Thyroid gland (tissue), 4 donors: ENCODE results near the gene CYTH1. TPM values are rescaled to one million over a fixed set of nuclear protein-coding genes. Genes with fewer than 3 reads are reported as not detected.

Experiments
- DNase-seq, 2 donors: peaks; one replicate each; pipeline ENCODE4 v3.0.0-alpha.2; 2019
- H3K27ac ChIP-seq, 3 donors: fragments of 200-600 bp; sonication (generic); 1 replicate in 2 of 3; 2 replicates in 1 of 3; pipeline ENCODE4 v1.5.1; 2016 to 2019; ENCODE audit warnings: mild to moderate bottlenecking in 1 of 3, moderate library complexity in 1 of 3
- H3K27me3 ChIP-seq: fragments of 200-600 bp; sonication (generic); one replicate; pipeline ENCODE4 v1.5.1; 2019
- H3K36me3 ChIP-seq, 2 donors: fragments of 200-600 bp; sonication (generic); one replicate each; pipeline ENCODE4 v1.5.1; 2016 to 2019
- H3K4me1 ChIP-seq, 2 donors: fragments of 200-600 bp; sonication (generic); one replicate each; pipeline ENCODE4 v1.5.1; 2017 to 2019
- H3K4me3 ChIP-seq, 3 donors: fragments of 200-600 bp; sonication (generic); replicated peaks in 1 of 3; 1 replicate in 2 of 3; 2 replicates in 1 of 3; pipeline ENCODE4 v1.5.1; 2016; ENCODE audit warnings: mild to moderate bottlenecking in 1 of 3
- H3K9me3 ChIP-seq: fragments of 200-600 bp; sonication (generic); one replicate; pipeline ENCODE4 v1.5.1; 2017
- POLR2A ChIP-seq, 2 donors: fragments of 450-650 bp; IDR thresholded peaks; one replicate each; pipeline ENCODE4 v1.6.1; 2017; ENCODE audit warnings: antibody characterized with exemption in 2 of 2, mild to moderate bottlenecking in 2 of 2, moderate library complexity in 1 of 2
- WGBS, 2 donors: methylation state at CpG; one replicate each; pipeline ENCODE4 v1.1.5; 2017; 5-methylcytosine and 5-hydroxymethylcytosine counted together
- intact Hi-C: fragments of 100-400 bp; cut with DNase I; formaldehyde crosslinking; loops from one replicate; pipeline ENCODE4 v1.15.1; 2023
- total RNA-seq, 4 donors: library from RNA; depleted of rRNA; stranded (reverse); fragments of >200 nt; gene quantifications; one replicate each; pipeline ENCODE4 v1.2.3, GENCODE V29; 2016
- TF ChIP-seq, protein P1 (sequence below), 6 experiments: fragments of 200-600 bp in 3 of 6; fragments of 450-650 bp in 3 of 6; sonication (generic) in 3 of 6; IDR thresholded peaks; one replicate each; pipeline ENCODE4 v1.5.1; 2016 to 2019; ENCODE audit warnings: antibody characterized with exemption in 6 of 6, mild to moderate bottlenecking in 2 of 6, inconsistent platforms in 1 of 6, moderate library complexity in 1 of 6

CYTH1 gene
- total RNA-seq, 4 donors from 2014 or later = 69.0 to 94.5 (median 75.7) TPM

DNA sequence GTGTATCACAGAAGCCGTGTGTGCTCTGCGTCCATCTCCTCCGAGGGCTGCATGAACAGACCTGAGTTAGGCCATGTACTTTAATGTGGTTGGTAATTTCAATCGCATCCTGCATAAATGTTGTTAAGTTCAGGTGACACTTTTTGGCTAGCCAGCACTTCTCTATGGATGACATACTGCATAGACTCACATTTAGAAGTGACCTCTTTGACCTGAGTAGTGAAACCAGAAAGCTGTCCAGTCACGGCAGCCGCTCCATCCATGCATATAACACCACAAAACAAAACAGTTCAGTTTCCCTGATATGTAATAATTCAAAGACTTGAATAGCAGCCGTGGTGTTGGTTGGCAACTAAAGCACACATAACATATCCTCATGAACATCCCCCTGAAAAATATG, 94.1 kb downstream of the CYTH1 start:
- no peak for DNase-seq
- peaks cover 7 to 9% of the 10 kb centered on the region in 2 donors for H3K4me1 ChIP-seq
- H3K27me3 ChIP-seq = no peaks in the 10 kb centered on the region
- H3K27ac ChIP-seq = no peak overlapping the region
- TF ChIP-seq, protein P1, sequence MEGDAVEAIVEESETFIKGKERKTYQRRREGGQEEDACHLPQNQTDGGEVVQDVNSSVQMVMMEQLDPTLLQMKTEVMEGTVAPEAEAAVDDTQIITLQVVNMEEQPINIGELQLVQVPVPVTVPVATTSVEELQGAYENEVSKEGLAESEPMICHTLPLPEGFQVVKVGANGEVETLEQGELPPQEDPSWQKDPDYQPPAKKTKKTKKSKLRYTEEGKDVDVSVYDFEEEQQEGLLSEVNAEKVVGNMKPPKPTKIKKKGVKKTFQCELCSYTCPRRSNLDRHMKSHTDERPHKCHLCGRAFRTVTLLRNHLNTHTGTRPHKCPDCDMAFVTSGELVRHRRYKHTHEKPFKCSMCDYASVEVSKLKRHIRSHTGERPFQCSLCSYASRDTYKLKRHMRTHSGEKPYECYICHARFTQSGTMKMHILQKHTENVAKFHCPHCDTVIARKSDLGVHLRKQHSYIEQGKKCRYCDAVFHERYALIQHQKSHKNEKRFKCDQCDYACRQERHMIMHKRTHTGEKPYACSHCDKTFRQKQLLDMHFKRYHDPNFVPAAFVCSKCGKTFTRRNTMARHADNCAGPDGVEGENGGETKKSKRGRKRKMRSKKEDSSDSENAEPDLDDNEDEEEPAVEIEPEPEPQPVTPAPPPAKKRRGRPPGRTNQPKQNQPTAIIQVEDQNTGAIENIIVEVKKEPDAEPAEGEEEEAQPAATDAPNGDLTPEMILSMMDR (IDR thresholded peaks at IDR 0.05) = no peak
- TF ChIP-seq POLR2A (IDR thresholded peaks at IDR 0.05) = no peak
- WGBS, 2 donors = 91% methylated on average over 7 of the region's 7 CpGs
- H3K36me3 ChIP-seq = peaks cover 22 to 30% of the 10 kb centered on the region in 2 donors
- no peaks in the 10 kb centered on the region for H3K9me3 ChIP-seq
- no peak overlapping the region for H3K4me3 ChIP-seq
- intact Hi-C loops = no loop called here

DNA sequence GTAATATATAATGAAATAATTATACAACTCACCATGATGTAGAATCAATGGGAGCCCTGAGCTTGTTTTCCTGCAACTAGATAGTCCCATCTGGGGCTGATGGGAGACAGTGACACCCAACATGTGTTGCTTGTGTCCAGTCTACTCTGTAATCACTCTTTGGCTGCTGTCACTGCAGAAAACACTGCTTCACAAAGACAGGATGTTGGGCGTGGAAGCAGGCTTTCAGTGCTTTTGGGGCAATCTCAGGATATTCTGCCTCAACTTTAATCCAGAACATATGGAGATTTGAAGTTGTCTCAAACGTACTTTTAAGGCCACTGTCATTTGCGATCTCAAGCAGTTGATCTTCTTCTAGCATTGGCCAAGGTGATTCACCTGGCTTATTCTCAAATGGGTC, 94.9 kb downstream of the CYTH1 start:
- DNase-seq = no peak
- no peaks in the 10 kb centered on the region for H3K27me3 ChIP-seq
- no peaks in the 10 kb centered on the region for H3K9me3 ChIP-seq
- peaks cover 1 to 7% of the 10 kb centered on the region in 2 donors for H3K4me1 ChIP-seq
- intact Hi-C loops = no loop called here
- H3K36me3 ChIP-seq = peaks cover 22 to 30% of the 10 kb centered on the region in 2 donors
- H3K4me3 ChIP-seq = no peak overlapping the region
- TF ChIP-seq, protein P1 (IDR thresholded peaks at IDR 0.05) = no peak
- TF ChIP-seq POLR2A (IDR thresholded peaks at IDR 0.05) = no peak
- no peak overlapping the region for H3K27ac ChIP-seq
- 84 to 95% methylated on average over 3 of the region's 3 CpGs for WGBS, 2 donors

DNA sequence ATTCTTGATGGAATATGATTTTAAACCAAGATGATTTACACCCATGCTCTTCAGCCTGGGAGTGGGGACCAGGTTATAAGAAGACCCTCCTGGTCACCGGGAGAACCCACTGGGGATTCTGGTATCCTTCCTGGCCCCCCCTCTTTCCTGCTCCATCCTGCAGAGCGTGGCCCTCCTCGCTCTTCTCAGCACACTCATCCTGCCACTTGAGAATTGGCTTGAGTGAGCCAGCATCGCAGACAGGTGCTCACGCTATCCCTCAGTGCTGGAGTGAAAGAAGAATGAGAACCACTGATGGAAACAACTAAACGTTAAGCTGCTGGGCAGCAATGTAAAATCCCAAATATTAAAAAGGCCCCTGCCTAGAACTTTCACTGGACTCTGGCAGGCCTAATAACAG, 98.0 kb downstream of the CYTH1 start:
- peak; percentile 62 to 69 for DNase-seq
- H3K4me3 ChIP-seq = no peak overlapping the region
- peaks cover 0 to 7% of the 10 kb centered on the region in 2 donors for H3K4me1 ChIP-seq
- TF ChIP-seq, protein P1 (IDR thresholded peaks at IDR 0.05) = no peak
- TF ChIP-seq POLR2A (IDR thresholded peaks at IDR 0.05) = no peak
- no peak overlapping the region for H3K27ac ChIP-seq
- 27 to 28% methylated on average over 6 of the region's 6 CpGs for WGBS, 2 donors
- H3K36me3 ChIP-seq = peaks cover 34 to 40% of the 10 kb centered on the region in 2 donors
- intact Hi-C loops = no loop called here
- H3K27me3 ChIP-seq = no peaks in the 10 kb centered on the region
- H3K9me3 ChIP-seq = no peaks in the 10 kb centered on the region

DNA sequence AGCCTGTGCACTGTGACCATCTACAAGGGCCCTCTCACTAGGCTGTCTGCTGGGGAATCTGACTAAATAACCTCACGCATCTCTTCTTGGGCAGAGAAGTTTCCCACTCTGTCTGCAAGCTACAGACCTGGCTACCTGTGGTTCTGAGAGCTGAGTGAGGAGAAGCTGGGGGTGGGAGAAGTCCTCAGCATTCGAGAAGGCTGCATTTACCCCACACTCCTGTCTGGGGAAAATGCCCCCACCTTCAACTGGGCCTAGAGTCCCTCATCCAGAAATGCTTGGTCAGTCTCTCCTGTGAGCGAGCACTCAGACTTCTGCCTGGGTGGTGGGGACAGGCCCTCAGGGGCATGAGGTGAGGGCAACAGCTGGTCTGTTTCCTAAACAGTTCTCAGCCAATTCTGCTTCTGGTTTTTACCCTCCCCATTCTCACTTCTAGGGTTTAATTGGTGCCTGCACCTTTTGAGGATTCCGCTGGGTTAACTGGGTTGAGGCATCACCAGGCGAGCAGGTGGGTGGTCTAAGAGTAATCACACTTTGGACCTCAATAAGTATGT, 98.6 kb downstream of the CYTH1 start:
- intact Hi-C loops = no loop called here
- peaks cover 36 to 43% of the 10 kb centered on the region in 2 donors for H3K36me3 ChIP-seq
- 84 to 85% methylated on average over 5 of the region's 5 CpGs for WGBS, 2 donors
- DNase-seq = no peak
- peaks cover 0 to 7% of the 10 kb centered on the region in 2 donors for H3K4me1 ChIP-seq
- no peaks in the 10 kb centered on the region for H3K27me3 ChIP-seq
- H3K4me3 ChIP-seq = no peak overlapping the region
- H3K27ac ChIP-seq = no peak overlapping the region
- H3K9me3 ChIP-seq = no peaks in the 10 kb centered on the region
- no peak for TF ChIP-seq POLR2A (IDR thresholded peaks at IDR 0.05)
- TF ChIP-seq, protein P1 (IDR thresholded peaks at IDR 0.05) = no peak

DNA sequence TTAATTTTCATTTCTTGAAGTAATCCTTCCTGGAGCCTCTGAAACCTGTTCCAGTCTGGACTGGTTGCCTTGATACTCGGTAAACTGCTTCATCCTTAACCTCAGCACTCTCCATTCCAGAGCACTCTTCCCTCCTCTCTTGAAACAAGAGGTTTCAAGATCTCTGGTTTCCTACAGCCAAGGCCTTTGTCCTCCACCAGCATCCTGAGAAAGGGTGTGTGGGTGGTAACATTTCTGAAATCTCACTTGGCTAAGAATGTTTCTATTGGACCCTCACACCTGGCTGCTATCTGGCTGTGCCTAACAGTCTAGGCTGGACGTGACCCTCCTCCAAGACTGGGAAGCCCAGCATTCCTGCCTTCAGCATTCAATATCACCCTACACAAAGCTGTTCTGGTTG, 99.7 kb downstream of the CYTH1 start:
- Histone ChIP-seq H3K9me3 (no peaks in the 10 kb centered on the region), H3K27me3 (no peaks in the 10 kb centered on the region), H3K4me1 (peaks cover 0 to 7% of the 10 kb centered on the region in 2 donors), H3K4me3 (no peak overlapping the region), H3K36me3 (peaks cover 33 to 41% of the 10 kb centered on the region in 2 donors), H3K27ac (no peak overlapping the region)
- WGBS, 2 donors = 71 to 72% methylated on average over 2 of the region's 2 CpGs
- no peak for TF ChIP-seq POLR2A (IDR thresholded peaks at IDR 0.05)
- TF ChIP-seq, protein P1 (IDR thresholded peaks at IDR 0.05) = no peak
- DNase-seq = no peak
- intact Hi-C loops = no loop called here
